Neural cell (in vitro differentiated cells): ENCODE results near the gene SLCO1A2. TPM values are rescaled to one million over a fixed set of nuclear protein-coding genes. Genes with fewer than 3 reads are reported as not detected.

Experiments
- H2AFZ ChIP-seq: fragments of 200-600, 300-800 bp; sonication (generic), shearing (Covaris generic); 2 replicates; pipeline ENCODE4 v1.6.0; 2014; ENCODE audit warnings: low read depth, mild to moderate bottlenecking, antibody characterized with exemption, low read length, moderate library complexity
- H3F3A ChIP-seq: fragments of 200-600 bp; shearing (Covaris generic); 2 replicates; pipeline ENCODE4 v1.6.1; 2016; ENCODE audit warnings: mild to moderate bottlenecking, moderate library complexity, mixed read lengths, antibody characterized with exemption, low read length; ENCODE audit not compliant: insufficient read depth, poor library complexity, severe bottlenecking
- H3K27ac ChIP-seq: fragments of 200-600, 300-800 bp; sonication (generic), shearing (Covaris generic); 2 replicates; pipeline ENCODE4 v1.5.1; 2014; ENCODE audit warnings: mild to moderate bottlenecking, low read length, moderate library complexity
- H3K27me3 ChIP-seq: fragments of 300-800, 200-600 bp; sonication (generic), shearing (Covaris generic); 2 replicates; pipeline ENCODE4 v1.6.0; 2014; ENCODE audit warnings: mild to moderate bottlenecking, low read depth, low read length, moderate library complexity; ENCODE audit not compliant: insufficient read depth
- H3K36me3 ChIP-seq: fragments of 300-800, 200-600 bp; sonication (generic), shearing (Covaris generic); 2 replicates; pipeline ENCODE4 v1.5.1; 2014; ENCODE audit warnings: mild to moderate bottlenecking, antibody characterized with exemption, low read length, moderate library complexity; ENCODE audit not compliant: insufficient read depth
- H3K4me2 ChIP-seq: fragments of 300-800, 200-600 bp; sonication (generic), shearing (Covaris generic); 2 replicates; pipeline ENCODE4 v1.6.0; 2014; ENCODE audit warnings: mild to moderate bottlenecking, low read length
- H3K4me3 ChIP-seq: fragments of 300-800, 200-600 bp; sonication (generic), shearing (Covaris generic); 2 replicates; pipeline ENCODE4 v1.5.1; 2014; ENCODE audit warnings: mild to moderate bottlenecking, low read length, moderate library complexity
- H3K79me2 ChIP-seq: fragments of 200-600 bp; shearing (Covaris generic); replicated peaks from 2 replicates; pipeline ENCODE4 v1.6.0; 2014; ENCODE audit warnings: mild to moderate bottlenecking, low read length, moderate library complexity; ENCODE audit not compliant: insufficient read depth
- H3K9ac ChIP-seq: fragments of 300-800, 200-600 bp; sonication (generic), shearing (Covaris generic); 2 replicates; pipeline ENCODE4 v1.6.1; 2016; ENCODE audit warnings: mild to moderate bottlenecking, low read length, mixed read lengths
- H3K9me2 ChIP-seq: fragments of 200-600 bp; shearing (Covaris generic); 2 replicates; pipeline ENCODE4 v1.6.1; 2016; ENCODE audit warnings: mild to moderate bottlenecking, low read length, mixed read lengths; ENCODE audit not compliant: insufficient read depth
- H3K9me3 ChIP-seq: fragments of 200-600, 300-800 bp; sonication (generic), shearing (Covaris generic); 2 replicates; pipeline ENCODE4 v1.6.1; 2016; ENCODE audit warnings: mild to moderate bottlenecking, mixed run types, low read length, moderate library complexity, mixed read lengths
- H4K20me1 ChIP-seq: fragments of 200-600 bp; shearing (Covaris generic); 2 replicates; pipeline ENCODE4 v1.6.1; 2016; ENCODE audit warnings: mild to moderate bottlenecking, mixed run types; ENCODE audit not compliant: insufficient read depth
- CTCF ChIP-seq: fragments of 450-650 bp; IDR thresholded peaks from 2 replicates; pipeline ENCODE4 v1.5.1; 2014; ENCODE audit warnings: antibody characterized with exemption, mild to moderate bottlenecking, moderate library complexity; ENCODE audit not compliant: poor library complexity, severe bottlenecking
- EP300 ChIP-seq: fragments of 450-650 bp; conservative IDR thresholded peaks from 2 replicates; pipeline ENCODE4 v1.6.1; 2014; ENCODE audit warnings: antibody characterized with exemption, mild to moderate bottlenecking, moderate library complexity; ENCODE audit not compliant: poor library complexity, severe bottlenecking
- EZH2 ChIP-seq: fragments of 200-600, 300-800 bp; shearing (Covaris generic), sonication (generic); IDR thresholded peaks from 2 replicates; pipeline ENCODE4 v1.6.1; 2014; ENCODE audit warnings: antibody characterized with exemption, low read length, borderline replicate concordance, mild to moderate bottlenecking; ENCODE audit not compliant: insufficient read depth, poor library complexity, severe bottlenecking
- MXI1 ChIP-seq: fragments of 450-650 bp; conservative IDR thresholded peaks from 2 replicates; pipeline ENCODE4 v1.6.1; 2014; ENCODE audit warnings: antibody characterized with exemption, mild to moderate bottlenecking; ENCODE audit not compliant: poor library complexity, severe bottlenecking
- POLR2AphosphoS5 ChIP-seq: IDR thresholded peaks from 2 replicates; pipeline ENCODE4 v1.6.1; 2012
- RAD21 ChIP-seq: fragments of 450-650 bp; conservative IDR thresholded peaks from 2 replicates; pipeline ENCODE4 v1.6.1; 2014; ENCODE audit warnings: antibody characterized with exemption, mild to moderate bottlenecking, moderate library complexity
- REST ChIP-seq: IDR thresholded peaks from 2 replicates; pipeline ENCODE4 v1.6.1; 2012; ENCODE audit warnings: borderline replicate concordance
- SMC3 ChIP-seq: fragments of 450-650 bp; conservative IDR thresholded peaks from 2 replicates; pipeline ENCODE4 v1.6.1; 2014; ENCODE audit warnings: antibody characterized with exemption, mild to moderate bottlenecking, moderate library complexity; ENCODE audit not compliant: poor library complexity
- TAF1 ChIP-seq: IDR thresholded peaks from 2 replicates; pipeline ENCODE4 v1.6.1; 2012; ENCODE audit warnings: low read depth
- polyA plus RNA-seq: library from polyadenylated mRNA; depleted of rRNA; stranded (reverse); fragments of >200 nt; gene quantifications from 2 replicates; pipeline ENCODE4 v1.2.3, GENCODE V29; 2014

The SLCO1A2 gene
- polyA plus RNA-seq, 1 donor from 2014 or later: not detected

GRCh38 chr12:21296348-21296747 lies 38.4 kb downstream of the SLCO1A2 start:
- Histone ChIP-seq H3K27ac (no peak overlapping the region), H3K79me2 (no peaks in the 10 kb centered on the region), H3K4me2 (no peak overlapping the region), H3K27me3 (no peaks in the 10 kb centered on the region), H3K36me3 (no peaks in the 10 kb centered on the region), H3K9ac (no peak overlapping the region), H4K20me1 (no peaks in the 10 kb centered on the region), H3K4me3 (no peak overlapping the region), H3K9me3 (no peaks in the 10 kb centered on the region), H2AFZ (no peak overlapping the region), H3K9me2 (no peaks in the 10 kb centered on the region), H3F3A (no peaks in the 10 kb centered on the region)
- TF ChIP-seq POLR2AphosphoS5 (no peak), EZH2 (no peak), RAD21 (no peak), TAF1 (no peak), REST (no peak), MXI1 (no peak), SMC3 (no peak), EP300 (no peak), CTCF (no peak)

- TF ChIP-seq EP300 (no peak), SMC3 (no peak), REST (no peak), TAF1 (no peak), RAD21 (no peak), POLR2AphosphoS5 (no peak), CTCF (no peak), EZH2 (no peak), MXI1 (no peak)
These were observed 40.5 kb downstream of the SLCO1A2 start for GRCh38 chr12:21294176-21294575.

More at GRCh38 chr12:21294176-21294575, 40.5 kb downstream of the SLCO1A2 start:
- H3K9ac ChIP-seq: no peak overlapping the region
- H3K36me3 ChIP-seq: no peaks in the 10 kb centered on the region
- H3F3A ChIP-seq: no peaks in the 10 kb centered on the region
- H3K27ac ChIP-seq: no peak overlapping the region
- H3K9me2 ChIP-seq: no peaks in the 10 kb centered on the region
- no peaks in the 10 kb centered on the region for H3K79me2 ChIP-seq
- no peak overlapping the region for H2AFZ ChIP-seq
- H3K4me2 ChIP-seq: no peak overlapping the region
- H3K9me3 ChIP-seq: no peaks in the 10 kb centered on the region
- no peaks in the 10 kb centered on the region for H4K20me1 ChIP-seq
- no peaks in the 10 kb centered on the region for H3K27me3 ChIP-seq
- H3K4me3 ChIP-seq: no peak overlapping the region
